GM23338 (cell line): ENCODE data around the gene JMJD1C. TPM values are rescaled to one million over a fixed set of nuclear protein-coding genes. Genes with fewer than 3 reads are reported as not detected.

ENCODE experiments used
- ATAC-seq: fragments of 200-7000 bp; cut with Tn5 transposase; 3 replicates; pipeline ENCODE4 v1.9.1; 2020
- DNase-seq: peaks from one replicate; pipeline ENCODE4 v3.0.0-alpha.2; 2015; ENCODE audit warnings: low spot score
- H2AFZ ChIP-seq: fragments of 200-600 bp; sonication (generic); 2 replicates; pipeline ENCODE4 v1.8.0; 2016; ENCODE audit warnings: antibody characterized with exemption, mild to moderate bottlenecking, moderate library complexity
- H3F3A ChIP-seq: fragments of 200-600 bp; sonication (generic); replicated peaks from 2 replicates; pipeline ENCODE4 v1.8.0; 2017; ENCODE audit warnings: antibody characterized with exemption, mixed run types, low read depth
- H3K27ac ChIP-seq: fragments of 200-600 bp; sonication (generic); 2 replicates; pipeline ENCODE4 v1.6.1; 2016; ENCODE audit warnings: low read depth
- H3K27me3 ChIP-seq: fragments of 200-600 bp; sonication (generic); 2 replicates; pipeline ENCODE4 v1.8.0; 2016; ENCODE audit warnings: mild to moderate bottlenecking, mixed run types, moderate library complexity; ENCODE audit not compliant: insufficient read depth
- H3K36me3 ChIP-seq: fragments of 200-600 bp; sonication (generic); 2 replicates; pipeline ENCODE4 v1.8.0; 2016; ENCODE audit warnings: mild to moderate bottlenecking; ENCODE audit not compliant: insufficient read depth
- H3K4me1 ChIP-seq: fragments of 200-600 bp; sonication (generic); 2 replicates; pipeline ENCODE4 v1.8.0; 2016; ENCODE audit warnings: mild to moderate bottlenecking, moderate library complexity; ENCODE audit not compliant: insufficient read depth
- H3K4me2 ChIP-seq: fragments of 200-600 bp; sonication (generic); 2 replicates; pipeline ENCODE4 v1.7.1; 2017; ENCODE audit warnings: mixed run types
- H3K4me3 ChIP-seq: fragments of 200-600 bp; sonication (generic); 2 replicates; pipeline ENCODE4 v1.6.1; 2016; ENCODE audit warnings: mixed run types
- H3K79me2 ChIP-seq: fragments of 200-600 bp; sonication (generic); replicated peaks from 2 replicates; pipeline ENCODE4 v1.8.0; 2017; ENCODE audit warnings: mild to moderate bottlenecking; ENCODE audit not compliant: insufficient read depth
- H3K9me2 ChIP-seq: fragments of 200-600 bp; sonication (generic); 2 replicates; pipeline ENCODE4 v1.8.0; 2017; ENCODE audit not compliant: insufficient read depth
- H4K20me1 ChIP-seq: fragments of 200-600 bp; sonication (generic); replicated peaks from 2 replicates; pipeline ENCODE4 v1.8.0; 2017; ENCODE audit warnings: mild to moderate bottlenecking; ENCODE audit not compliant: insufficient read depth
- H3K27ac Mint-ChIP-seq: 2 replicates; pipeline ENCODE4 v1.8.0; 2020; ENCODE audit warnings: inconsistent platforms, mild to moderate bottlenecking, moderate library complexity, mixed read lengths
- H3K27me3 Mint-ChIP-seq: 3 replicates; pipeline ENCODE4 v1.8.0; 2022; ENCODE audit warnings: low read depth, mild to moderate bottlenecking, moderate library complexity, mixed read lengths, inconsistent platforms; ENCODE audit not compliant: insufficient read depth, poor library complexity
- H3K36me3 Mint-ChIP-seq: 3 replicates; pipeline ENCODE4 v1.8.0; 2021; ENCODE audit warnings: low read depth, mild to moderate bottlenecking, inconsistent platforms, moderate library complexity, mixed read lengths
- H3K4me1 Mint-ChIP-seq: 3 replicates; pipeline ENCODE4 v1.8.0; 2020; ENCODE audit warnings: mild to moderate bottlenecking, inconsistent platforms, mixed read lengths
- H3K4me3 Mint-ChIP-seq: 3 replicates; pipeline ENCODE4 v1.8.0; 2021; ENCODE audit warnings: moderate library complexity, mild to moderate bottlenecking, inconsistent platforms, mixed read lengths
- H3K9me3 Mint-ChIP-seq: 3 replicates; pipeline ENCODE4 v1.8.0; 2020; ENCODE audit warnings: moderate library complexity, mild to moderate bottlenecking, inconsistent platforms, mixed read lengths
- EZH2 ChIP-seq: fragments of 200-600 bp; sonication (generic); IDR thresholded peaks from one replicate; pipeline ENCODE4 v1.8.0; 2017; ENCODE audit warnings: antibody characterized with exemption, mild to moderate bottlenecking, low read depth; ENCODE audit not compliant: unreplicated experiment
- EZH2phosphoT487 ChIP-seq: fragments of 200-600 bp; sonication (generic); IDR thresholded peaks from one replicate; pipeline ENCODE4 v1.8.1; 2018; ENCODE audit warnings: antibody characterized with exemption; ENCODE audit not compliant: unreplicated experiment
- JUNB ChIP-seq: IDR thresholded peaks from one replicate; pipeline ENCODE4 v1.6.1; 2016; ENCODE audit warnings: antibody characterized with exemption; ENCODE audit not compliant: unreplicated experiment
- POLR2AphosphoS5 ChIP-seq: IDR thresholded peaks from 2 replicates; pipeline ENCODE4 v1.6.1; 2016; ENCODE audit warnings: antibody characterized with exemption, low read depth
- STAT1 ChIP-seq: IDR thresholded peaks from one replicate; pipeline ENCODE4 v1.6.1; 2016; ENCODE audit warnings: antibody characterized with exemption; ENCODE audit not compliant: unreplicated experiment
- ZNF114 ChIP-seq: fragments of 250-450 bp; sonication (Bioruptor Pico); IDR thresholded peaks from 2 replicates; pipeline ENCODE4 v1.5.0; 2020; ENCODE audit warnings: mild to moderate bottlenecking, moderate library complexity
- ZNF331 ChIP-seq: fragments of 250-450 bp; sonication (Bioruptor Pico); IDR thresholded peaks from 2 replicates; pipeline ENCODE4 v1.5.0; 2020; ENCODE audit warnings: low read depth, mild to moderate bottlenecking, moderate library complexity
- polyA plus RNA-seq: library from polyadenylated mRNA; unstranded; fragments of >200 nt; fragmentation: Nextera tagmentation; extraction: Ambion mirVana; gene quantifications from 2 replicates; pipeline ENCODE4 v1.2.1, GENCODE V29; 2016
- total RNA-seq: library from RNA; depleted of rRNA; stranded (reverse); fragments of >200 nt; shearing (Covaris generic); gene quantifications from 2 replicates; pipeline ENCODE4 v1.2.3, GENCODE V29; 2014
- TF ChIP-seq, protein P1 (sequence below): IDR thresholded peaks from one replicate; pipeline ENCODE4 v1.6.1; 2018; ENCODE audit warnings: antibody characterized with exemption; ENCODE audit not compliant: unreplicated experiment
- TF ChIP-seq, protein P2 (sequence below): IDR thresholded peaks from 2 replicates; pipeline ENCODE4 v1.6.1; 2016; ENCODE audit warnings: antibody characterized with exemption
- TF ChIP-seq, protein P3 (sequence below): fragments of 250-450 bp; sonication (Bioruptor Pico); IDR thresholded peaks from 2 replicates; pipeline ENCODE4 v1.5.0; 2020; ENCODE audit warnings: mild to moderate bottlenecking, moderate library complexity

The JMJD1C gene
- total and polyA plus RNA-seq, 2 experiments from 2014 or later = 333 to 435 TPM

DNA sequence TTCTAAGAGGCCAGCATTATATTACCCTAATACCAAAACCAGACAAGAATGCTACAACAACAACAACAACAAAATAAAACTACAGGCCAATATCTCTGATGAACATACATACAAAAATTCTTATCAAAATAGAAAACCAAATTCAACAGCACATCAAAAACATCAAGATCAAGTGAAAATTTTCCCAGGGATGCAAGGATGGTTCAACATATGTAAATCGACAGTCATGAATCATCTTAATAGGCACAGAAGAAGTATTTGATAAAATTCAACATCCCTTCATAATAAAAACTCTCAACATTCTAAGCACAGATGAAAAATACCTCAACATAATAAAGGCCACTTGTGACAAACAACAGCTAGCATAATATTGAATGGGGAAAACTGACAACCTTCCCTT, 75.3 kb downstream of the JMJD1C start (continued):
- TF ChIP-seq EZH2phosphoT487 (no peak), ZNF114 (CRISPR knock-in tag) (no peak)

DNA sequence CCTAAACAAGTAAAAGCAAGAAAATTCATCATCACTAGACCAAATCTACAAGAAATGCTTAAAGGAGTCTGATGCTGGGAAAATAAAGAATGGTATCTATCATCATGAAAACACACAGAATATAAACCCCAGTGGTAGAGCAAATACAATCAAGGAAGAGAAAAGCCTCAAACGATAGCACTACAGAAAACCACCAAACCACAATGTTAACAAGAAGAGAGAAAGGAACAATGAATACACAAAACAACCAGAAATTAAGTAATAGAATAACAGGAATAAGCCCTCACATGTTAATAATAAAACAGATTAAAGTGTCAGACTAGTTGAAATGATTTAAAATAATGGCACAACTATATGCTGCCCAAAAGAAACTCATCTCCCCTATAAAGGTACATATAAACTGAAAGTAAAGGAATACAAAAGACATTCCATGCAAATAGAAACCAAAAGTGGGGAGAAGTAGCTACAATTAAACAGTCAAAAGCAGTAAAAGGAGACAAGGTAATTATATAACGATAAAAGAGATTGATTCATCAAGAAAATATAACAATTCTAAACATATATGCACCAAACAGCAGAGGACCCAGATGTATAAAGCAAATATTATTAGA, 77.3 kb downstream of the JMJD1C start:
- no peak overlapping the region for H3K4me3 Mint-ChIP-seq
- Histone ChIP-seq H2AFZ (no peak overlapping the region), H3K79me2 (peaks cover 100% of the 10 kb centered on the region), H4K20me1 (peaks cover 5% of the 10 kb centered on the region; the same call in 1 of the 2 replicates), H3K9me2 (no peaks in the 10 kb centered on the region), H3K36me3 (no peaks in the 10 kb centered on the region), H3K4me1 (peaks cover 11% of the 10 kb centered on the region; the same call in 1 of the 2 replicates), H3K27ac (no peak overlapping the region; the same call in 1 of the 2 replicates), H3K4me3 (no peak overlapping the region), H3F3A (no peaks in the 10 kb centered on the region), H3K27me3 (no peaks in the 10 kb centered on the region), H3K4me2 (no peak overlapping the region)
- no peak for DNase-seq
- TF ChIP-seq EZH2 (no peak), JUNB (no peak), ZNF114 (CRISPR knock-in tag) (no peak), STAT1 (no peak), ZNF331 (CRISPR knock-in tag) (no peak), POLR2AphosphoS5 (no peak), EZH2phosphoT487 (no peak)
- TF ChIP-seq, protein P1, sequence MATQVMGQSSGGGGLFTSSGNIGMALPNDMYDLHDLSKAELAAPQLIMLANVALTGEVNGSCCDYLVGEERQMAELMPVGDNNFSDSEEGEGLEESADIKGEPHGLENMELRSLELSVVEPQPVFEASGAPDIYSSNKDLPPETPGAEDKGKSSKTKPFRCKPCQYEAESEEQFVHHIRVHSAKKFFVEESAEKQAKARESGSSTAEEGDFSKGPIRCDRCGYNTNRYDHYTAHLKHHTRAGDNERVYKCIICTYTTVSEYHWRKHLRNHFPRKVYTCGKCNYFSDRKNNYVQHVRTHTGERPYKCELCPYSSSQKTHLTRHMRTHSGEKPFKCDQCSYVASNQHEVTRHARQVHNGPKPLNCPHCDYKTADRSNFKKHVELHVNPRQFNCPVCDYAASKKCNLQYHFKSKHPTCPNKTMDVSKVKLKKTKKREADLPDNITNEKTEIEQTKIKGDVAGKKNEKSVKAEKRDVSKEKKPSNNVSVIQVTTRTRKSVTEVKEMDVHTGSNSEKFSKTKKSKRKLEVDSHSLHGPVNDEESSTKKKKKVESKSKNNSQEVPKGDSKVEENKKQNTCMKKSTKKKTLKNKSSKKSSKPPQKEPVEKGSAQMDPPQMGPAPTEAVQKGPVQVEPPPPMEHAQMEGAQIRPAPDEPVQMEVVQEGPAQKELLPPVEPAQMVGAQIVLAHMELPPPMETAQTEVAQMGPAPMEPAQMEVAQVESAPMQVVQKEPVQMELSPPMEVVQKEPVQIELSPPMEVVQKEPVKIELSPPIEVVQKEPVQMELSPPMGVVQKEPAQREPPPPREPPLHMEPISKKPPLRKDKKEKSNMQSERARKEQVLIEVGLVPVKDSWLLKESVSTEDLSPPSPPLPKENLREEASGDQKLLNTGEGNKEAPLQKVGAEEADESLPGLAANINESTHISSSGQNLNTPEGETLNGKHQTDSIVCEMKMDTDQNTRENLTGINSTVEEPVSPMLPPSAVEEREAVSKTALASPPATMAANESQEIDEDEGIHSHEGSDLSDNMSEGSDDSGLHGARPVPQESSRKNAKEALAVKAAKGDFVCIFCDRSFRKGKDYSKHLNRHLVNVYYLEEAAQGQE = no peak
- TF ChIP-seq, protein P2, sequence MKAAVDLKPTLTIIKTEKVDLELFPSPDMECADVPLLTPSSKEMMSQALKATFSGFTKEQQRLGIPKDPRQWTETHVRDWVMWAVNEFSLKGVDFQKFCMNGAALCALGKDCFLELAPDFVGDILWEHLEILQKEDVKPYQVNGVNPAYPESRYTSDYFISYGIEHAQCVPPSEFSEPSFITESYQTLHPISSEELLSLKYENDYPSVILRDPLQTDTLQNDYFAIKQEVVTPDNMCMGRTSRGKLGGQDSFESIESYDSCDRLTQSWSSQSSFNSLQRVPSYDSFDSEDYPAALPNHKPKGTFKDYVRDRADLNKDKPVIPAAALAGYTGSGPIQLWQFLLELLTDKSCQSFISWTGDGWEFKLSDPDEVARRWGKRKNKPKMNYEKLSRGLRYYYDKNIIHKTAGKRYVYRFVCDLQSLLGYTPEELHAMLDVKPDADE = no peak
- TF ChIP-seq, protein P3, sequence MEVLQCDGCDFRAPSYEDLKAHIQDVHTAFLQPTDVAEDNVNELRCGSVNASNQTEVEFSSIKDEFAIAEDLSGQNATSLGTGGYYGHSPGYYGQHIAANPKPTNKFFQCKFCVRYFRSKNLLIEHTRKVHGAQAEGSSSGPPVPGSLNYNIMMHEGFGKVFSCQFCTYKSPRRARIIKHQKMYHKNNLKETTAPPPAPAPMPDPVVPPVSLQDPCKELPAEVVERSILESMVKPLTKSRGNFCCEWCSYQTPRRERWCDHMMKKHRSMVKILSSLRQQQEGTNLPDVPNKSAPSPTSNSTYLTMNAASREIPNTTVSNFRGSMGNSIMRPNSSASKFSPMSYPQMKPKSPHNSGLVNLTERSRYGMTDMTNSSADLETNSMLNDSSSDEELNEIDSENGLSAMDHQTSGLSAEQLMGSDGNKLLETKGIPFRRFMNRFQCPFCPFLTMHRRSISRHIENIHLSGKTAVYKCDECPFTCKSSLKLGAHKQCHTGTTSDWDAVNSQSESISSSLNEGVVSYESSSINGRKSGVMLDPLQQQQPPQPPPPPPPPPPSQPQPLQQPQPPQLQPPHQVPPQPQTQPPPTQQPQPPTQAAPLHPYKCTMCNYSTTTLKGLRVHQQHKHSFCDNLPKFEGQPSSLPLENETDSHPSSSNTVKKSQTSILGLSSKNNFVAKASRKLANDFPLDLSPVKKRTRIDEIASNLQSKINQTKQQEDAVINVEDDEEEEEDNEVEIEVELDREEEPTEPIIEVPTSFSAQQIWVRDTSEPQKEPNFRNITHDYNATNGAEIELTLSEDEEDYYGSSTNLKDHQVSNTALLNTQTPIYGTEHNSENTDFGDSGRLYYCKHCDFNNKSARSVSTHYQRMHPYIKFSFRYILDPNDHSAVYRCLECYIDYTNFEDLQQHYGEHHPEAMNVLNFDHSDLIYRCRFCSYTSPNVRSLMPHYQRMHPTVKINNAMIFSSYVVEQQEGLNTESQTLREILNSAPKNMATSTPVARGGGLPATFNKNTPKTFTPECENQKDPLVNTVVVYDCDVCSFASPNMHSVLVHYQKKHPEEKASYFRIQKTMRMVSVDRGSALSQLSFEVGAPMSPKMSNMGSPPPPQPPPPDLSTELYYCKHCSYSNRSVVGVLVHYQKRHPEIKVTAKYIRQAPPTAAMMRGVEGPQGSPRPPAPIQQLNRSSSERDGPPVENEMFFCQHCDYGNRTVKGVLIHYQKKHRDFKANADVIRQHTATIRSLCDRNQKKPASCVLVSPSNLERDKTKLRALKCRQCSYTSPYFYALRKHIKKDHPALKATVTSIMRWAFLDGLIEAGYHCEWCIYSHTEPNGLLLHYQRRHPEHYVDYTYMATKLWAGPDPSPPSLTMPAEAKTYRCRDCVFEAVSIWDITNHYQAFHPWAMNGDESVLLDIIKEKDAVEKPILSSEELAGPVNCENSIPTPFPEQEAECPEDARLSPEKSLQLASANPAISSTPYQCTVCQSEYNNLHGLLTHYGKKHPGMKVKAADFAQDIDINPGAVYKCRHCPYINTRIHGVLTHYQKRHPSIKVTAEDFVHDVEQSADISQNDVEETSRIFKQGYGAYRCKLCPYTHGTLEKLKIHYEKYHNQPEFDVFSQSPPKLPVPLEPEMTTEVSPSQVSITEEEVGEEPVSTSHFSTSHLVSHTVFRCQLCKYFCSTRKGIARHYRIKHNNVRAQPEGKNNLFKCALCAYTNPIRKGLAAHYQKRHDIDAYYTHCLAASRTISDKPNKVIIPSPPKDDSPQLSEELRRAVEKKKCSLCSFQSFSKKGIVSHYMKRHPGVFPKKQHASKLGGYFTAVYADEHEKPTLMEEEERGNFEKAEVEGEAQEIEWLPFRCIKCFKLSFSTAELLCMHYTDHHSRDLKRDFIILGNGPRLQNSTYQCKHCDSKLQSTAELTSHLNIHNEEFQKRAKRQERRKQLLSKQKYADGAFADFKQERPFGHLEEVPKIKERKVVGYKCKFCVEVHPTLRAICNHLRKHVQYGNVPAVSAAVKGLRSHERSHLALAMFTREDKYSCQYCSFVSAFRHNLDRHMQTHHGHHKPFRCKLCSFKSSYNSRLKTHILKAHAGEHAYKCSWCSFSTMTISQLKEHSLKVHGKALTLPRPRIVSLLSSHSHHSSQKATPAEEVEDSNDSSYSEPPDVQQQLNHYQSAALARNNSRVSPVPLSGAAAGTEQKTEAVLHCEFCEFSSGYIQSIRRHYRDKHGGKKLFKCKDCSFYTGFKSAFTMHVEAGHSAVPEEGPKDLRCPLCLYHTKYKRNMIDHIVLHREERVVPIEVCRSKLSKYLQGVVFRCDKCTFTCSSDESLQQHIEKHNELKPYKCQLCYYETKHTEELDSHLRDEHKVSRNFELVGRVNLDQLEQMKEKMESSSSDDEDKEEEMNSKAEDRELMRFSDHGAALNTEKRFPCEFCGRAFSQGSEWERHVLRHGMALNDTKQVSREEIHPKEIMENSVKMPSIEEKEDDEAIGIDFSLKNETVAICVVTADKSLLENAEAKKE (CRISPR knock-in tag) = no peak
- H3K9me3 Mint-ChIP-seq = no peaks in the 10 kb centered on the region
- H3K36me3 Mint-ChIP-seq = no peaks in the 10 kb centered on the region; the same call in 2 of the 3 replicates
- ATAC-seq = no peak
- H3K27me3 Mint-ChIP-seq = no peaks in the 10 kb centered on the region
- H3K4me1 Mint-ChIP-seq = peaks cover 11% of the 10 kb centered on the region
- no peak overlapping the region for H3K27ac Mint-ChIP-seq
